Gastroesophageal sphincter (tissue), 3 donors: ENCODE measurements around the gene PSMC2.

Source experiments
- EP300 ChIP-seq: sonication (generic); formaldehyde crosslinking; IDR thresholded peaks from one replicate; pipeline ENCODE4 v1.6.1; 2017; ENCODE audit warnings: antibody characterized with exemption, mild to moderate bottlenecking
- POLR2A ChIP-seq, 2 donors: fragments of 450-650 bp; IDR thresholded peaks; one replicate each; pipeline ENCODE4 v1.6.1; 2017; ENCODE audit warnings: antibody characterized with exemption in 2 of 2, mild to moderate bottlenecking in 2 of 2, moderate library complexity in 1 of 2
- POLR2AphosphoS5 ChIP-seq: sonication (generic); formaldehyde crosslinking; IDR thresholded peaks from one replicate; pipeline ENCODE4 v1.6.1; 2017; ENCODE audit warnings: antibody characterized with exemption
- TF ChIP-seq, protein P1 (sequence below), 4 experiments: fragments of 200-600 bp in 2 of 4; fragments of 450-650 bp in 2 of 4; sonication (generic) in 1 of 4; IDR thresholded peaks; one replicate each; pipeline ENCODE4 v1.5.1; 2017 to 2019; ENCODE audit warnings: antibody characterized with exemption in 4 of 4, mild to moderate bottlenecking in 2 of 4, moderate library complexity in 2 of 4

DNA sequence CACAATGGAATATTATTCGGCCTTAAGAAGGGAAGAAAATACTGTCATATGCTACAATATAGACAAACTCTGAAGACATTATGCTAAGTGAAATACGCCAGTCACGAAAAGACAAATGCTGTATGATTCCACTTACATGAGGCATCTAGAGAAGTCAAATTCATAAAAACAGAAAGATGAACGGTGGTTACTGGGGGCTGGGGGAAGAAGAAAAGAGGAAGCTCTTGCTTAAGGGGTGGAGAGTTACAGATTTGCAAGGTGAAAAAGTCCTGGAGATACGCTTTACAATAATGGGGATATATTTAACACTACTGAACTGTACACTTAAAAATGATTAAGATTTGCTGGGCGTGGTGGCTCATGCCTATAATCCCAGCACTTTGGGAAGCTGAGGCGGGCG is 49.0 kb downstream of the PSMC2 start:
- TF ChIP-seq, protein P1, sequence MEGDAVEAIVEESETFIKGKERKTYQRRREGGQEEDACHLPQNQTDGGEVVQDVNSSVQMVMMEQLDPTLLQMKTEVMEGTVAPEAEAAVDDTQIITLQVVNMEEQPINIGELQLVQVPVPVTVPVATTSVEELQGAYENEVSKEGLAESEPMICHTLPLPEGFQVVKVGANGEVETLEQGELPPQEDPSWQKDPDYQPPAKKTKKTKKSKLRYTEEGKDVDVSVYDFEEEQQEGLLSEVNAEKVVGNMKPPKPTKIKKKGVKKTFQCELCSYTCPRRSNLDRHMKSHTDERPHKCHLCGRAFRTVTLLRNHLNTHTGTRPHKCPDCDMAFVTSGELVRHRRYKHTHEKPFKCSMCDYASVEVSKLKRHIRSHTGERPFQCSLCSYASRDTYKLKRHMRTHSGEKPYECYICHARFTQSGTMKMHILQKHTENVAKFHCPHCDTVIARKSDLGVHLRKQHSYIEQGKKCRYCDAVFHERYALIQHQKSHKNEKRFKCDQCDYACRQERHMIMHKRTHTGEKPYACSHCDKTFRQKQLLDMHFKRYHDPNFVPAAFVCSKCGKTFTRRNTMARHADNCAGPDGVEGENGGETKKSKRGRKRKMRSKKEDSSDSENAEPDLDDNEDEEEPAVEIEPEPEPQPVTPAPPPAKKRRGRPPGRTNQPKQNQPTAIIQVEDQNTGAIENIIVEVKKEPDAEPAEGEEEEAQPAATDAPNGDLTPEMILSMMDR (IDR thresholded peaks at IDR 0.05): no peak
- TF ChIP-seq POLR2AphosphoS5 (no peak), POLR2A (IDR thresholded peaks at IDR 0.05) (no peak), EP300 (no peak)
